Natural killer cell (primary cell): ENCODE data around the gene IL17RE. TPM values are rescaled to one million over a fixed set of nuclear protein-coding genes. Genes with fewer than 3 reads are reported as not detected.
"Not testable (repeated sequence)": the region's sequence is repeated elsewhere in the genome, so short reads cannot be mapped to it uniquely, and the experiment has no call there.

Experiments used
- ATAC-seq, 3 donors: fragments of 150-1000 bp in 2 of 3; fragments of 200-7000 bp in 1 of 3; cut with Tn5 transposase; 1 replicate in 1 of 3; 2 replicates in 2 of 3; pipeline ENCODE4 v1.10.0; 2021; ENCODE audit warnings: mild to moderate bottlenecking in 2 of 3, moderate library complexity in 2 of 3
- DNase-seq, 2 donors: peaks; one replicate each; pipeline versions ENCODE4 v3.0.0 to v3.0.0-alpha.2; 2013 to 2021; ENCODE audit warnings: mixed read lengths in 1 of 2
- H3K27ac ChIP-seq: one replicate; pipeline ENCODE4 v1.5.1; 2013; ENCODE audit warnings: mild to moderate bottlenecking, low read length
- H3K27me3 ChIP-seq: one replicate; pipeline ENCODE4 v1.6.1; 2013; ENCODE audit warnings: low read length; ENCODE audit not compliant: control insufficient read depth, insufficient read depth
- H3K36me3 ChIP-seq: one replicate; pipeline ENCODE4 v1.6.1; 2013; ENCODE audit warnings: low read length; ENCODE audit not compliant: control insufficient read depth, insufficient read depth
- H3K4me1 ChIP-seq: one replicate; pipeline ENCODE4 v1.6.1; 2013; ENCODE audit warnings: low read length; ENCODE audit not compliant: control insufficient read depth, insufficient read depth
- H3K4me3 ChIP-seq: one replicate; pipeline ENCODE4 v1.5.1; 2013; ENCODE audit warnings: low read length
- H3K9me3 ChIP-seq: one replicate; pipeline ENCODE4 v1.6.1; 2013; ENCODE audit warnings: low read length; ENCODE audit not compliant: control insufficient read depth, insufficient read depth
- H3K27ac Mint-ChIP-seq, 2 donors: one replicate each; pipeline ENCODE4 v1.8.0; 2022; ENCODE audit warnings: mild to moderate bottlenecking in 2 of 2, mixed read lengths in 2 of 2, moderate library complexity in 1 of 2
- H3K27me3 Mint-ChIP-seq, 2 donors: one replicate each; pipeline ENCODE4 v1.8.0; 2022; ENCODE audit warnings: low read depth in 2 of 2, mixed read lengths in 2 of 2
- H3K36me3 Mint-ChIP-seq: one replicate; pipeline ENCODE4 v1.8.0; 2022; ENCODE audit warnings: mixed read lengths
- H3K4me1 Mint-ChIP-seq, 2 donors: one replicate each; pipeline ENCODE4 v1.8.0; 2022; ENCODE audit warnings: mixed read lengths in 2 of 2
- H3K4me3 Mint-ChIP-seq: one replicate; pipeline ENCODE4 v1.8.0; 2022; ENCODE audit warnings: mild to moderate bottlenecking, moderate library complexity, mixed read lengths
- H3K9me3 Mint-ChIP-seq, 2 donors: one replicate each; pipeline ENCODE4 v1.8.0; 2022; ENCODE audit warnings: mixed read lengths in 2 of 2
- CTCF ChIP-seq: fragments of 200-600 bp; IDR thresholded peaks from one replicate; pipeline ENCODE4 v1.8.0; 2022; ENCODE audit warnings: antibody characterized with exemption
- WGBS: methylation state at CpG from one replicate; pipeline ENCODE4 v1.1.7; 2013; ENCODE audit warnings: missing lambda C conversion rate; ENCODE audit not compliant: insufficient coverage; 5-methylcytosine and 5-hydroxymethylcytosine counted together
- intact Hi-C: fragments of 100-400 bp; cut with micrococcal nuclease; formaldehyde crosslinking; loops from one replicate; pipeline ENCODE4 v1.14.2; 2022
- total RNA-seq, 4 donors: library from RNA; stranded (reverse); fragments of 120-200 nt in 1 of 4; gene quantifications; one replicate each; pipeline versions ENCODE4 v1.2.3 to v1.2.4, GENCODE V29; 2013 to 2022

The IL17RE gene
- total RNA-seq, 3 donors from 2014 or later (not counting 1 experiment from before 2014, with no cell fraction given): 0.28 to 2.5 (median 1.5) TPM

- H3K4me3 Mint-ChIP-seq: no peak overlapping the region
- Histone ChIP-seq H3K4me3 (no peak overlapping the region), H3K9me3 (no peaks in the 10 kb centered on the region), H3K4me1 (peaks cover 29% of the 10 kb centered on the region), H3K27me3 (no peaks in the 10 kb centered on the region), H3K36me3 (peaks cover 16% of the 10 kb centered on the region), H3K27ac (no peak overlapping the region)
- WGBS: 85% methylated on average over 5 of the region's 5 CpGs
- no peaks in the 10 kb centered on the region for H3K36me3 Mint-ChIP-seq
- H3K9me3 Mint-ChIP-seq: no peaks in the 10 kb centered on the region
- DNase-seq (no peak), ATAC-seq (no peak)
- no peaks in the 10 kb centered on the region for H3K27me3 Mint-ChIP-seq
- H3K4me1 Mint-ChIP-seq: peaks cover 44 to 50% of the 10 kb centered on the region in 2 donors
- intact Hi-C loops: no loop called here
- TF ChIP-seq CTCF: no peak
- H3K27ac Mint-ChIP-seq: peak overlapping the region in 1 of 2 donors; percentile 97
These were observed 33.4 kb downstream of the IL17RE start for GRCh38 chr3:9935966-9936510.

- H3K27me3 ChIP-seq: no peaks in the 10 kb centered on the region
- Mint-ChIP-seq H3K4me1 (peaks cover 34 to 40% of the 10 kb centered on the region in 2 donors), H3K9me3 (no peaks in the 10 kb centered on the region), H3K36me3 (no peaks in the 10 kb centered on the region), H3K27ac (peak overlapping the region in 1 of 2 donors; percentile 13), H3K4me3 (no peak overlapping the region), H3K27me3 (no peaks in the 10 kb centered on the region)
- DNase-seq (no peak), ATAC-seq (no peak)
- peaks cover 18% of the 10 kb centered on the region for H3K36me3 ChIP-seq
- no peaks in the 10 kb centered on the region for H3K9me3 ChIP-seq
- no peak overlapping the region for H3K4me3 ChIP-seq
- H3K27ac ChIP-seq: no peak overlapping the region
- WGBS: 95% methylated on average over 13 of the region's 13 CpGs
- H3K4me1 ChIP-seq: peaks cover 18% of the 10 kb centered on the region
- intact Hi-C loops: no loop called here
- TF ChIP-seq CTCF: no peak
These were observed 35.0 kb downstream of the IL17RE start for GRCh38 chr3:9937486-9938238.

GRCh38 chr3:9938966-9939365 is 36.3 kb downstream of the IL17RE start:
- ATAC-seq (no peak), DNase-seq (no peak)
- H3K4me1 ChIP-seq: peaks cover 14% of the 10 kb centered on the region
- no peaks in the 10 kb centered on the region for H3K36me3 Mint-ChIP-seq
- no CpG with 5 or more reads among the region's 2 CpGs for WGBS
- H3K4me3 ChIP-seq: no peak overlapping the region
- H3K27ac ChIP-seq: no peak overlapping the region
- H3K27me3 Mint-ChIP-seq: no peaks in the 10 kb centered on the region
- H3K4me1 Mint-ChIP-seq: peaks cover 27 to 29% of the 10 kb centered on the region in 2 donors
- H3K9me3 Mint-ChIP-seq: no peaks in the 10 kb centered on the region
- intact Hi-C loops: no loop called here
- H3K4me3 Mint-ChIP-seq: no peak overlapping the region
- H3K27me3 ChIP-seq: no peaks in the 10 kb centered on the region
- peaks cover 18% of the 10 kb centered on the region for H3K36me3 ChIP-seq
- no peaks in the 10 kb centered on the region for H3K9me3 ChIP-seq
- no peak for TF ChIP-seq CTCF
- no peak overlapping the region for H3K27ac Mint-ChIP-seq

- DNase-seq, H3K4me3 Mint-ChIP-seq, H3K27ac ChIP-seq, H3K27ac Mint-ChIP-seq, H3K27me3 Mint-ChIP-seq, H3K4me1 ChIP-seq, H3K9me3 Mint-ChIP-seq, H3K36me3 Mint-ChIP-seq, H3K27me3 ChIP-seq, H3K4me3 ChIP-seq, intact Hi-C loops, ATAC-seq, H3K9me3 ChIP-seq: not testable (repeated sequence)
- peaks cover 18% of the 10 kb centered on the region for H3K36me3 ChIP-seq
- 100% methylated on average over 22 of the region's 32 CpGs for WGBS
- peaks cover 18 to 20% of the 10 kb centered on the region in 2 donors for H3K4me1 Mint-ChIP-seq
These were observed 37.3 kb downstream of the IL17RE start for GRCh38 chr3:9939906-9940305.
